Hepatic stellate cell (primary cell): ENCODE results near the gene SLC29A3.

Source experiments
- DNase-seq: peaks from one replicate; pipeline ENCODE4 v3.0.0; 2011; ENCODE audit warnings: low spot score

Gene SLC29A3

GRCh38 chr10:71321386-71321785, 2.3 kb downstream of the SLC29A3 start:
- DNase-seq = no peak

DNA sequence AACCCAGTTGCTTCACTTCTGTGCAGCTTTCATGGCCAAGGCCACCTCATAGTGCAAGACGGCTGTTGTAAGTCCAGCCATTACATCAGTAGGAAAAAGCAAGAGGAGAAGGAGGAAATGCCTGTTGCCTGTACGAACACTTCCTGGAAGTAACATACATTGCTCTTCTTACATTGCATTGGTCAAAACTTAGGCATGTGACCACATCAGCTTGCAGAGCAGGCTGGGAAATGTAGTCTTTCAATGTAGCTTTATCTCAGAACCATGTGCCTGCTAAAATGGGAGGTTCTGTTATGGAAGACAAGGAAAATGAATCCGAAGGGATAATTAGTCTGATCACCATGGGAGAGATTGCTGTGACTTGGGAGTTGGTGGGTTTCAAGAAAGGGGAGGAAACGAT, 4.3 kb downstream of the SLC29A3 start:
- DNase-seq = peak; percentile 49

DNA sequence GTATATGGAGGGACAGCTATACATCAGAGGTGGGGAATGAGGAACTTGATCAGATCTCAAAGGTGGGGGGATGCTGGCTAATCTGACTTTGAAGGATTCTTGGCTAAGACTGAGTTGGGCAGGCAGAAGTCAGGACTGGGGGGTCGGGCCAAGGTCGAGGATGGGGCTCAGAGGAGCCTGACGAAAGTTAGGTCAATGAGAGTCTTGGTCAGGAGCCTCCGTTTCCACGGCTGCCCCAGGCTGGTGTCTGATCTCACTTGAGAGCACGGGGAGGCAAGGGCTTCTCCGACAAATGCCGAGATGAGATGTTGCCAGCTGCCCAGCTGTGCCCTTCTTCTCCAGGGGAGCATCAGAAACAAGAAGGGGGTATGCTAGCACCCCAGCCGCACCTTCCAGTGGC, 5.7 kb downstream of the SLC29A3 start:
- no peak for DNase-seq

DNA sequence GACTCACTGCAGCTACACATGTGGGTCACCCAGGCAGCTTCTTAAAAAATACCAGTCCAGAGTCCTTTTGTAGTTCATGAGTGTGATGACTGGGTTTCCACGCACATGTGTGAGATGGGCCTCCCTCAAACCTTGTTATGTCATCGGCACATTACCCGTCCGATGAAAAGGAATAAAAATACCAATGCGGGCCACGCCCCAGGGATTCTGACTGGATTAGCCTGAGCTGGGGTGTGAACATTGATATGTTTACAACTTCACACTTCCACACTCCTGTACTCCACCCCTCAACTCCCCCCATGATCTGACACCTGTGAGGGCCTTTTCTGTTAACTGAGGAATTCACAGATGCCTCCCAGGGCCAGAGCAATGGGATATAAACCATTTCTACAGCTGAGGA, 6.2 kb downstream of the SLC29A3 start:
- no peak for DNase-seq

DNA sequence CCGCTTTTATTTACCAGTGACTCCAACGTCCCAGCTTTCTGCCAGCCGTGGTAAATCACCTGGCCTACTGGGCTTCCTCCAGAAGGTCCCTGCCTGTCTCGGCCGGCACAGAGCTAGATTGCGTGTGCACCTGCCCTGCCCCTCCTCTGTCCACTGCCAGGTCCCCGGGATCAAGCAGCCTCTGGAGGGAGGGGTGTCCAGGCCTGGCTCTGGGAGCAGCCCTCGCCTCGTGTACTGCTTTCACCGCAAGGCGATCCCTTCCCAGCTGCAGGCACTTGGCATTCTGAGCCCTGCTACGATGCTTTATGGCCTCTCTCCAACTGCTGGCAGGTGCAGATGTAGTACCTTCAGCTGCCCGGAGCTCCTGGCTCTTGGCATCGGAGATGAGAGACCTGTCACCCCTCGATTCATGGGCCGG, 7.4 kb downstream of the SLC29A3 start:
- DNase-seq = no peak

GRCh38 chr10:71330789-71331404, 11.8 kb downstream of the SLC29A3 start:
- DNase-seq = no peak

GRCh38 chr10:71331736-71332135, 12.7 kb downstream of the SLC29A3 start:
- no peak for DNase-seq

GRCh38 chr10:71332466-71332865, 13.4 kb downstream of the SLC29A3 start:
- no peak for DNase-seq

DNA sequence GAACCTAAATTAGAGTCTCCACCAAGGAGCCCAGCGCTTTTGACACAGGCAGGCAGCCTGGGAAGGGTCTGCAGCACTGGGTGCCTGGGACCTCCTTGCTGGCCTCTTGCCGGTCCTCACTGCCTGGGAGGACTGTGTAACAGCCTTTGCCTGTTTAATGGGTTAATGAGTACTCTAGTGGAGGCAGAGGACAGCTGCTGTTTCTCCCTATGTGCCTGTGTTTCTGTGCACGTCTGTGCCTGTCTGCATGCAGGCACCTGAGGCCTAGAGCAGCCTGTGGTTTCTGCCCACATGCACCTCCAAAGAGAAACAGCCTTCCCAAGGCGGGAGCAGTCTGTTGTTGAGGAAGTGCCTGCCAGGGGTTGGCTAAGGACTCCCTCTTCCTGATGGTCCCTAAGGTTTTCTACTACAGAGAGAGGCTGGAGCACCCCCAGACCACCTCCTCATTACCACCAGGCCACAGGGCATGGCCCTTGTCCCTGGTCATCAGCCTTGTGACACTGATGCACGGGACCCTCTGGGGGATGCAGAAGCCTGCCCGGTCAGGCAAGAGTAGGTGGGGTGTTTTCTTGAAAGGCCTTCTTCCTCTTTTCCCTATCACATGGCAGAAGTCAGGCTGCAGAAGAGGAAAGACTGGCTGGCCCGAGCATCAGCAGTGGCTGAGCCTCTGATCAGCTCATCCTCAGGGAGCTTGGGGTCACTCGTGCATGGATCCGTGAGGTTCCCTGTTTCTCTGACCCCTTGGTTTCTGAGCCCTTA, 14.2 kb downstream of the SLC29A3 start:
- DNase-seq = no peak

GRCh38 chr10:71334221-71334791, 15.2 kb downstream of the SLC29A3 start:
- no peak for DNase-seq

- DNase-seq = no peak
Observed at GRCh38 chr10:71335173-71335708, 16.2 kb downstream of the SLC29A3 start.

DNA sequence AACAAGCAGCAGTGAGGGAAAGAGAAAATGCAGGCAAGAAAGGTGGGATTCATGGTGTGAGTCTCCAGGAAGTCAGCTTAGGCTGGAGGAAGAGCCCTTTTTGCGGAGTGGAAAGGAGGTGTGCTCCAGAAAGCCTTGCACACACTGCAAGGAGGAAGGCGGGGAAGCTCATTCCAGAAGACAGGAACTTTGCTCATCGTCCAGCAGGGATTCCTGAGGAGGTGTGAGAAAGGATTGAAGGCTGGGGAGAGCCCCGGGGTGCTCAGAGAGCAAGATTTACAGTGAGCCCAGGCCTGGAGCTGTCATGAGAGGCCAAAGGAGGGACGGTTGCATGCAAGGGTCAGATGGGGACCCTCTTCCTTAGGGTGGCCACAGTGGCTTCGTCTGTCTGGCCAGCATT, 17.6 kb downstream of the SLC29A3 start:
- no peak for DNase-seq

DNA sequence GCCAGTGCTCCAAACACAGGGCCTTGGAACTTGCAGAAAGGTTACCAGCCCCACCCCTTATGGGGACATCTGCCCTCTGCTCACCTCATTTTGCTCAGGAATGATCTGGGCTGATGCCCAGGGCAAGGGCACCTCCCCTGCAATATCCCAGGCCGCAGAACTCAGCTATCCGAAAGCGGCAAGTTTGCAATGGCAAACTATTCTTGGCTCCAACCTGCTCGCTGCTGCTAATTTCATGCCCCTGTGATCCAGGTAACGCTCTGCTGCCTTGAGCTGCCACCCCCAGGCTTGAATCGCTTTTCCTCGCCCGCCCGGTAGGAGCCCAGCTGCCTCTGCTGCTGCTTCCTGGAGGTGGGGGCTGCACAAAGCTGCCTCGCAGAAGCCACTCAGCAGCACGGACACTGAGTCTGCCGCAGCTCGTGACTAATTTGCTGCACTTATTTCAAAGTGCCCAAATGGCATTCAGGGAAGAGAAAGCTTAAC, 18.2 kb downstream of the SLC29A3 start:
- no peak for DNase-seq

DNA sequence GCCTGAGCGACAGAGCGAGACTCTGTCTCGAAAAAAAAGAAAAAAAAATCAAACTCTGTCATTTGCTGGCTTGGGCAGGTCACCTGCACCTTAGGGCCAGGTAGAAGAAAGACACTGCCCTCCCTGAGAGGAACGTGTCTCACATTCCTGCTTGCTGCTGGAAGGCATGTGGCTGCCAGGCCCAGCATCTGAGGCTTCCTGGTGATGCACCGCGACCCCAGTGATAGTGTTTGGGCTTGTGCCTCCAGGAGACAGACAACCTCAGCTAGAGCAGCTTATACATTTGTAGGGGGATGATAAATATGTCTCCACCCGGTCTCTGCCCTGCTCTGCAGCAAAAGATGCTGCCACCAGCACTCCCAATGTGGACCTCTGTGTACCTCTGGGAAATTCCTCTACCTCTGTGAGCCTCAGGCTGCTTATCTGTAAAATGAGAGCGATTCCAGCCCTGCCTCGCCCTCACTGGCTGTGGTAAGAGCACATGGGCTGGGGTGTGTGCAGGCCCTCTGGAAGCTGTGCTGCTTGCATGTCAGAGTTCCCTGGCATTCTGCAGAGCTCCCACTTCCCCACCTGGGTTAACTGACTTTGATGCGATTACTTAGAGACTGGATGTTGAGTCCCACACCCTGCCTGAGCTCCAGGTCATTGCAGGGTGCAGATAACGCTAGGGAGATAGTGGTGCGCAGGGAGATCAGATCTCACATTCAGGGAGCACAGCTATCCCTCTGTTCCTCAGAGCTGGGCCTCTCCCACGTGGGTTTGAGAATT, 19.9 kb downstream of the SLC29A3 start:
- DNase-seq = no peak

DNA sequence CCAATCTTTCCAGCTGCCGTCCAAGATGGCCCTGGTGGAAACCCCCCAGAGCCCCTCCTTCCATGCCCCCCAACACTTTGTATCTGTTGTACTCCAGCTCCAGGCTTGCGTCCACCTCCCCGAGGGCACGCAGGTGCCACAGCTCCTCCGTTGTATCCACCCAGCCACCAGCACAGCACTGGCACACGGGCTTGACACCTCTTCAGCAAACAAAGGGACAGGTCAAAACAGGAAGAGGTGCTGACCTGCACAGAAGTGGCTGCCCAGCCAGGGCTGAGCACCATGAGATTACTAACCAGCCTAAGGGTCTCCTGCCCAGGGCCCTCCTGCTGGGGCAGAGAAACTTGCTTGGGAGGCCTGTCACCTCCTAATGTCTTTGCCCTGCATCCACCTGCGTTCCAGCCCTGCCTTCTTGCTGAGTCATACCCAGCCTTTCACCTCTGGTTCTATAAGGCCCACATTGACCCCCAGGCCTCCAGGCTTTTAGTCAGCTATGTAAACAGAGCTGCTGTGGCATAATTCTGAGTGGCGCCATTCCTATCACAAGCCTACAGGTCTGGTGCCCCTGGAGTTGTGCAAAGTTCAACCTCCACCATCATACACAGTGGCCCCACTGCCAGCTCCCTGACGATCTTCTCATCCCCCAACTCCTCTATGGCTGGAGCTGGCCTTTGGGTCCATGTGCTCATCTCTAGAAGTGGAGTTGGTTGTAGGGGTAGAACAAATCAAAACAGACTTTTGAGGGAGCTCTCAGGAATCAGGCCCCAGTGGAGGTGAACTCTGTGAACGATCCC, 20.9 kb downstream of the SLC29A3 start:
- DNase-seq = no peak

GRCh38 chr10:71342573-71343391, 23.7 kb downstream of the SLC29A3 start:
- DNase-seq = no peak

DNA sequence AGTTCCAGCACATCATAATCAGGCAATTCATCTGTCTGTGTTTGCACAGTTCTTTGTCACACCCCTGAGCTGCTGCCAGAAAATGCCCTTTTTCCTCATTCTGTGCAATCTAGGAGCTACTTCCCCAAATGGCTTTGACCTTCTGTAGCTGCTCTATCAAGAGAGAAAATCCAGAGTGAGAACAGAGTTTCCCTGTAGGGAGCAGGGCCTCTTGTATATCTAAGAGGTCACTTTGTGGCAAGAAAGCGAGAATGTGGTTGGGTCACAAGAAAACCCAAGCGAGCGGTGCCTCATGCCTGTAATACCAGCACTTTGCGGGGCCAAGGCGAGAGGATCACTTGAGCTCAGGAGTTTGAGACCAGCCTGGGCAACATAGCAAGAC, 24.3 kb downstream of the SLC29A3 start:
- DNase-seq = no peak

- DNase-seq = no peak
Observed at GRCh38 chr10:71344154-71344925, 25.3 kb downstream of the SLC29A3 start.

DNA sequence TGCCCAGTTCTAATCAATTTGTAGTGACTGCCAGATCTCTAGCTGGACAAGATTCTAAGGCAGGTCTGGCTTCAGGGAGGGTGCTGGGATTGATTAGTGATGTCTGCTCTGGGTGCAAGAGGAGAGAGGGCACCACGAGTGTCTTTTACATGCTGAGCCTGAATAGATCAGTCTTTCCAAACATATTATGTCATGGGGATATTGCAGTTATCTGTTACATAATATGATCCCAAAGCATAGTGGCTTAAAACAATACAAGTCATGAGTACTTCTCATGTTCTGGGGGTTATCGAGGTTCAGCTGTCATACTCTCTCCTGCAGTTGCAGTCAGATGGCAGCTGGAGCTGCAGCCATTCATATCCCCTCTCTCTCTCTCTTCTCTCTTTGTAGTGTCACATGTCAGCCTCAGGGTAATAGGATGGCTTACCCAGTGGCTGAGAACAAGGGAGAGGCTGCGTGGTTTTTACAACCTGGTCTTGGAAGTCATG, 26.0 kb downstream of the SLC29A3 start:
- DNase-seq = no peak

- DNase-seq = no peak
Observed at GRCh38 chr10:71345694-71346093, 26.6 kb downstream of the SLC29A3 start.
